Gastroesophageal sphincter (tissue), 4 donors: Measurements from ENCODE around the gene VCL. TPM values are rescaled to one million over a fixed set of nuclear protein-coding genes. Genes with fewer than 3 reads are reported as not detected.

Experiments used
- ATAC-seq: fragments of 150-250 bp; one replicate; pipeline ENCODE4 v1.9.1; 2016; ENCODE audit warnings: mild to moderate bottlenecking, moderate library complexity
- H3K27ac ChIP-seq, 4 donors: fragments of 200-600 bp; sonication (generic) in 3 of 4; 1 replicate in 3 of 4; 2 replicates in 1 of 4; pipeline ENCODE4 v1.5.1; 2016 to 2019
- H3K27me3 ChIP-seq: fragments of 200-600 bp; sonication (generic); one replicate; pipeline ENCODE4 v1.5.1; 2019
- H3K36me3 ChIP-seq, 2 donors: fragments of 200-600 bp; sonication (generic); one replicate each; pipeline ENCODE4 v1.5.1; 2019; ENCODE audit warnings: control low read depth in 1 of 2
- H3K4me1 ChIP-seq, 3 donors: fragments of 200-600 bp; sonication (generic); 1 replicate in 2 of 3; 2 replicates in 1 of 3; pipeline ENCODE4 v1.5.1; 2016 to 2019; ENCODE audit warnings: control low read depth in 2 of 3
- H3K4me3 ChIP-seq, 2 donors: fragments of 200-600 bp; sonication (generic); one replicate each; pipeline ENCODE4 v1.5.1; 2019; ENCODE audit warnings: mild to moderate bottlenecking in 1 of 2, moderate library complexity in 1 of 2
- H3K9me3 ChIP-seq, 3 donors: fragments of 200-600 bp; sonication (generic); one replicate each; pipeline ENCODE4 v1.5.1; 2017 to 2019; ENCODE audit warnings: control low read depth in 2 of 3
- CTCF ChIP-seq, 4 experiments: fragments of 200-600 bp in 2 of 4; fragments of 450-650 bp in 2 of 4; sonication (generic) in 1 of 4; IDR thresholded peaks; one replicate each; pipeline ENCODE4 v1.5.1; 2017 to 2019; ENCODE audit warnings: antibody characterized with exemption in 4 of 4, mild to moderate bottlenecking in 2 of 4, moderate library complexity in 2 of 4
- EP300 ChIP-seq: sonication (generic); formaldehyde crosslinking; IDR thresholded peaks from one replicate; pipeline ENCODE4 v1.6.1; 2017; ENCODE audit warnings: antibody characterized with exemption, mild to moderate bottlenecking
- POLR2A ChIP-seq, 2 donors: fragments of 450-650 bp; IDR thresholded peaks; one replicate each; pipeline ENCODE4 v1.6.1; 2017; ENCODE audit warnings: antibody characterized with exemption in 2 of 2, mild to moderate bottlenecking in 2 of 2, moderate library complexity in 1 of 2
- POLR2AphosphoS5 ChIP-seq: sonication (generic); formaldehyde crosslinking; IDR thresholded peaks from one replicate; pipeline ENCODE4 v1.6.1; 2017; ENCODE audit warnings: antibody characterized with exemption
- WGBS, 2 donors: methylation state at CpG; one replicate each; pipeline ENCODE4 v1.1.5; 2018; ENCODE audit warnings: low coverage in 1 of 2; 5-methylcytosine and 5-hydroxymethylcytosine counted together
- total RNA-seq, 4 donors: library from RNA; depleted of rRNA; stranded (reverse); fragments of >200 nt; gene quantifications; one replicate each; pipeline ENCODE4 v1.1.0, GENCODE V29; 2016

VCL gene
- total RNA-seq, 4 donors from 2014 or later, result 433 to 615 (median 440) TPM

- H3K27me3 ChIP-seq, result no peaks in the 10 kb centered on the region
- peaks cover 14 to 96% (median 23%) of the 10 kb centered on the region in 3 donors for H3K4me1 ChIP-seq
- H3K4me3 ChIP-seq, result no peak overlapping the region
- H3K36me3 ChIP-seq, result peaks cover 0 to 39% of the 10 kb centered on the region in 2 donors
- 57% methylated on average over 6 of the region's 6 CpGs for whole genome bisulfite sequencing, 2 donors
- H3K9me3 ChIP-seq, result no peaks in the 10 kb centered on the region
- TF ChIP-seq CTCF (IDR thresholded peaks at IDR 0.05) (no peak), POLR2AphosphoS5 (no peak), POLR2A (IDR thresholded peaks at IDR 0.05) (no peak), EP300 (no peak)
- ATAC-seq, result no peak
- peak overlapping the region in 2 of 4 donors; percentile 39 to 41 for H3K27ac ChIP-seq
These were observed 74.6 kb downstream of the VCL start for GRCh38 chr10:74072503-74072902.

GRCh38 chr10:74075906-74076305 lies 78.0 kb downstream of the VCL start:
- no peak for TF ChIP-seq EP300
- TF ChIP-seq POLR2AphosphoS5, result no peak
- no peak for TF ChIP-seq POLR2A (IDR thresholded peaks at IDR 0.05)
- no peak for TF ChIP-seq CTCF (IDR thresholded peaks at IDR 0.05)
- peaks cover 0 to 39% of the 10 kb centered on the region in 2 donors for H3K36me3 ChIP-seq
- H3K4me1 ChIP-seq, result peaks cover 12 to 97% (median 22%) of the 10 kb centered on the region in 3 donors
- 54 to 67% methylated on average over 4 to 5 of the region's 5 CpGs for WGBS, 2 donors
- H3K27ac ChIP-seq, result peak overlapping the region in 1 of 4 donors; percentile 46
- no peak for ATAC-seq
- no peaks in the 10 kb centered on the region for H3K27me3 ChIP-seq
- no peak overlapping the region for H3K4me3 ChIP-seq
- no peaks in the 10 kb centered on the region for H3K9me3 ChIP-seq

- Histone ChIP-seq H3K9me3 (no peaks in the 10 kb centered on the region), H3K27me3 (no peaks in the 10 kb centered on the region), H3K4me1 (peaks cover 12 to 97% (median 19%) of the 10 kb centered on the region in 3 donors), H3K36me3 (peaks cover 0 to 39% of the 10 kb centered on the region in 2 donors), H3K4me3 (no peak overlapping the region), H3K27ac (peak overlapping the region in 1 of 4 donors; percentile 46)
- WGBS, 2 donors, result 48 to 60% methylated on average over 2 of the region's 2 CpGs
- no peak for TF ChIP-seq POLR2A (IDR thresholded peaks at IDR 0.05)
- TF ChIP-seq CTCF (IDR thresholded peaks at IDR 0.05), result no peak
- no peak for TF ChIP-seq POLR2AphosphoS5
- no peak for TF ChIP-seq EP300
- no peak for ATAC-seq
These were observed 79.0 kb downstream of the VCL start for GRCh38 chr10:74076961-74077360.

- TF ChIP-seq CTCF (IDR thresholded peaks at IDR 0.05) (no peak), POLR2A (IDR thresholded peaks at IDR 0.05) (no peak), POLR2AphosphoS5 (no peak), EP300 (no peak)
- peak overlapping the region in 1 of 4 donors; percentile 24 for H3K27ac ChIP-seq
- peaks cover 7 to 97% (median 19%) of the 10 kb centered on the region in 3 donors for H3K4me1 ChIP-seq
- no peaks in the 10 kb centered on the region for H3K9me3 ChIP-seq
- peaks cover 0 to 43% of the 10 kb centered on the region in 2 donors for H3K36me3 ChIP-seq
- WGBS, 2 donors, result 56 to 88% methylated on average over 4 of the region's 4 CpGs
- H3K27me3 ChIP-seq, result no peaks in the 10 kb centered on the region
- no peak for ATAC-seq
- no peak overlapping the region for H3K4me3 ChIP-seq
These were observed 79.5 kb downstream of the VCL start for GRCh38 chr10:74077416-74077815.

- H3K27ac ChIP-seq, result peak overlapping the region in 2 of 4 donors; percentile 29 to 46
- TF ChIP-seq POLR2A (IDR thresholded peaks at IDR 0.05) (no peak), CTCF (IDR thresholded peaks at IDR 0.05) (no peak), POLR2AphosphoS5 (no peak), EP300 (no peak)
- no peaks in the 10 kb centered on the region for H3K27me3 ChIP-seq
- no peaks in the 10 kb centered on the region for H3K9me3 ChIP-seq
- H3K4me3 ChIP-seq, result no peak overlapping the region
- WGBS, 2 donors, result 32 to 57% methylated on average over 1 of the region's 1 CpG
- no peak for ATAC-seq
- H3K4me1 ChIP-seq, result peaks cover 7 to 95% (median 19%) of the 10 kb centered on the region in 3 donors
- H3K36me3 ChIP-seq, result peaks cover 0 to 44% of the 10 kb centered on the region in 2 donors
These were observed 80.1 kb downstream of the VCL start for GRCh38 chr10:74078037-74078436.
